Activated CD8-positive, alpha-beta memory T cell treated with anti-CD3 and anti-CD28 coated beads for 48 hours (primary cell): ENCODE data around the gene B4GAT1.
"Not testable (repeated sequence)": the region's sequence is repeated elsewhere in the genome, so short reads cannot be mapped to it uniquely, and the experiment has no call there.

ENCODE experiments used
- DNase-seq, 3 experiments: peaks; one replicate each; pipeline ENCODE4 v3.0.0-alpha.2; 2020; ENCODE audit warnings: low read depth in 2 of 3, low spot score in 2 of 3

The B4GAT1 gene

GRCh38 chr11:66363805-66364535, 16.5 kb upstream of the B4GAT1 start:
- peak; percentile 56 to 89 (median 84) for DNase-seq

GRCh38 chr11:66363187-66363601, 15.8 kb upstream of the B4GAT1 start:
- no peak for DNase-seq

GRCh38 chr11:66362481-66363147, 15.2 kb upstream of the B4GAT1 start:
- no peak for DNase-seq

GRCh38 chr11:66361502-66361941, 14.1 kb upstream of the B4GAT1 start:
- no peak for DNase-seq

GRCh38 chr11:66360406-66361073, 13.1 kb upstream of the B4GAT1 start:
- no peak for DNase-seq

GRCh38 chr11:66359662-66360087, 12.2 kb upstream of the B4GAT1 start:
- no peak for DNase-seq

GRCh38 chr11:66350560-66351235, 3.3 kb upstream of the B4GAT1 start:
- not testable (repeated sequence) for DNase-seq

- DNase-seq, result no peak
These were observed 1.6 kb upstream of the B4GAT1 start for GRCh38 chr11:66349084-66349386.

- no peak for DNase-seq
These were observed 679 bp downstream of the B4GAT1 start for GRCh38 chr11:66346476-66347424.

GRCh38 chr11:66345316-66345649, 2.1 kb downstream of the B4GAT1 start:
- no peak for DNase-seq

GRCh38 chr11:66344550-66345315, 2.7 kb downstream of the B4GAT1 start, which contains the start of gene BRMS1:
Gene BRMS1 (minus strand): TSS chr11:66345104. CDS start chr11:66342234, 2,870 bp downstream.
- DNase-seq, result peak; percentile 81 to 95 (median 92)

GRCh38 chr11:66343176-66343575, 4.3 kb downstream of the B4GAT1 start:
- no peak for DNase-seq

GRCh38 chr11:66341502-66342126, 5.8 kb downstream of the B4GAT1 start:
- DNase-seq, result no peak

GRCh38 chr11:66340596-66341501, 6.6 kb downstream of the B4GAT1 start:
- no peak for DNase-seq

GRCh38 chr11:66339686-66340483, 7.5 kb downstream of the B4GAT1 start:
- no peak for DNase-seq

GRCh38 chr11:66339162-66339675, 8.2 kb downstream of the B4GAT1 start:
- DNase-seq, result no peak
